Measurements from ENCODE around the gene BAZ1B.
"Not testable (repeated sequence)": the region's sequence is repeated elsewhere in the genome, so short reads cannot be mapped to it uniquely, and the experiment has no call there.

The BAZ1B gene

DNA sequence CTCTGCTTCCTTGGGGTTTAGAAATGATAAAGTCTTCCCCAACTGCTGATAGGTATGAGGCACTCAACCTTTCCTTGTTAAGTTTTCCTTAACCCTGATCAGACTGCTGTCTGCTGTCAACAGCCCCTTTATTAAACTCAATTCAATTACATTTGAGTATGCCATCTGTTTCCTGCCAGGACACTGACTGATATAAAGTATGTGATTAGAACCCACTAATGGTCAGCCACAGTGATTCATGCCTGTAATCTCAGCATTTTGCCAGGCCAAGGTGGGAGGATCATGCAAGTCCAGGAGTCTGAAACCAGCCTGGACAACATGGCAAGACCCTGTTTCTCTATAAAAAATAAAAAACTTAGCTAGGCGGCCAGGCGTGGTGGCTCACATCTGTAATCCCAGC, 18.1 kb downstream of the BAZ1B start:
- FAIRE-seq: no peak

DNA sequence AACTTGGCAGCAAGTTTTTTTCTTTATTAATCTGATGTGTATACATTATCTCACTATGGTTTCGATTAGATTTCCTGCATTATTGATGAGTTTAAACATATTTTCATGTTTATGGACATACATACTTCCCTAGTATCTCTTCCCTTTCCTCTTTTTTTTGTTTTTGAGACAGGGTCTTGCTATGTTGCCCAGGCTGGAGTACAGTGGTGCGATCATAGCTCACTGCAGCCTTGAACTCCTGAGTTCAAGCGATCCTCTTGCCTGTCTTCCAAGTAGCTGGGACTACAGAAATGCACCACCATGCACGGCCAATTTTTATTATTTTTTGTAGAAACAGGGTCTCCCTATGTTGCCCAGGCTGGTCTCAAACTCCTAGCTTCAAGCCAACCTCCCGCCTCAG, 18.9 kb downstream of the BAZ1B start:
- FAIRE-seq: no peak

DNA sequence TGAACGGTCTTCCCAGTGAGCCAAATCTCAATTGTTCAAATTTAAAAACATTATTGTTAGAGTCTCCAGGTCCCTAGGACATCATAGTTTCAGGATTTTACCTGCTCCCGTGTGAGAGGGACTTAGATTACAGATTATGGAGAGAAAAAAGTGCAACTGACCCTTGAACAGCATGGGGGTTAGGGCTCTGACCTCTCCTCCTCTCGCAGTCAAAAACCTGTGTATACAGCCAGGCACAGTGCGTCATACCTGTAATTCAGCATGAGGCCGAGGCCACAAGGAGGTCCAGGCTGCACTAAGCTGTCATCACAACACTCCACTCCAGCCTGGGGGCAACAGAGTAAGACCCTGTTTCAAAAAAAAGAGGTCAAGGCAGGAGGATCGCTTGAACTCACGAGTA, 25.5 kb downstream of the BAZ1B start:
- no peak for FAIRE-seq

DNA sequence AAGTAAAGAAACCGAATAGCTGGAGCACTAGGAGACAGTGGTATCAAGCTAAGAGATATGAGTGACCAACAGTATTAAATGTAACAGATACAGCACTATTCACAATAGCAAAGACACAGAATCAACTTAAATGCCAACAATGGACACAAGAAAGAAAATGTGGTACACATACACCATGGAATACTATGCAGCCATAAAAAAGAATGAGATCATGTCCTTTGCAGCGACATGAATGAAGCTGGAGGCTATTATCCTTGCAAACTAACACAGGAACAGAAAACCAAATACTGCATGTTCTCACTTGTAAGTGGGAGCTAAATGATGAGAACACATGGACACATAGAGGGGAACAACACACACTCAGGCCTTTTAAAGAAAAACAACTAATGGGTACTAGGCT, 26.6 kb downstream of the BAZ1B start:
- FAIRE-seq: not testable (repeated sequence)

DNA sequence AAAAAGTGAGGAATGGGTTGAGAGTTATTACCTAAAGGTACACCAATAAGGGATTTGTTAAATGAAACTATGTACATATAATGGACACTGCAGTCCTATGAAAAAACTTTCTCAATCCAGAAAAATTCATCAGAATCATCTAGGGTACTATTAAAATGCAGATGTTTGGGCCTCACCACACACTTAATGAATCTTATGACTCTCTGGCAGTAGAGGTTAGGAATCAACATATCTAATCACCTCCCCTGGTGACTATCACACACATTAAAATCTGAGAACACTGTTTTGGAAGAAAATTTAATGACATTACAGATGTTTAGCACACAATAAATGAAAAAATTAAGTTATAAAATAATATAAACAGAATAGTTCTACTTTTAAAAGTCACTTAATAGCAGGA, 32.1 kb downstream of the BAZ1B start:
- FAIRE-seq: no peak

DNA sequence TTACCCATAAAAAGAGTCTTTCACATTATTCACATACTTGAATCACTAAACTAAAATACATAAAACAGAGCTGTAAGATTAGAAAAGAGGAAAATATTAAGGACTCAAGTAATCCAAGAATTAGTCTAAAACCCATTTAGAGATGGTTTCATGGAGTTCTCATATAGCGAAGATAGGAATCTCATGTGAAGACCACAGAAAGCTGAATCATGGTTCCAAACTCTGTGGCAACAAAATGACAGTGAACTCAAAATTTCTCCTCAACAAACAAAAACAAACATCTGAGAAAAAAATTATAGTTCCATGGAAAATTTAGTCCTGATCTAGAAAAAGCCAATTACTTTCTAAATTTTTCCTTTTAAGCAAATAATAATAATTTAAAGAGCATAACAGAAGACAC, 34.6 kb downstream of the BAZ1B start:
- no peak for FAIRE-seq

DNA sequence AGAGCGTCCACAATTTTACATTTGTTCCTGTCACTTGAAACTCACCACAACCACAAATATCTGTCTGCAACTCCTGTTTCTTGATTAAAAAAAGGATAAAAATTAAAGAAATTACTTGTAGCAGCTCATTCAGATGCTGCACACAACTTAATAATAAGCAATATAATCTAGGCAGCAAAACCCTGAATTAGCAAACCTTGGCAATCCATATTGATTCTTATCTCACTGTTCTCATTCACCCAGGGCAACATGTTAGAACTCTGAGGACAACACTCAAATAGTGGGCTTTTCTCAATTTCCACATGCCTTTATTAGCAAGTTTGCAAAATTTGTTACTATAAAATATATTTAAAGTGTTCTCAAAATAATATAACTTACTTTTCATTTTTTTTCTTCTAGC, 38.9 kb downstream of the BAZ1B start:
- FAIRE-seq: no peak

DNA sequence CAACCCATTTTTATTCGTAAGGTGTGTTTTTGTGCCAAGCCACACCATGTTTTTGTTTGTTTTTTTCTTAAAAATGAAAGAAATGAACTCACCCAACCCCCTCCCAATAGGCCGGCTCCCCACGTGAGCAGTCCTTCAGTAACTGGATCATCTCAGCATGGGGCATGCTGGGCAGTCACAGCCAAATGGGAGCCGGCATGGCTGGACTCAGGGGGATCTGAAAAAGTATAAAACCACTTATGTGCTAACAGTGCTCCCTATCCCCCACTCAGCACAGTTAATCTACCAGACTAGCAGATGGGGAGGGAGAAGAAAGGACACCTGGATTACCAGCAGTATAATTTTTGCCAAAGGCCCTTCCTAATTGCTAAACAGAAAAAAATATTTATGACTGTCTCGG, 39.3 kb downstream of the BAZ1B start:
- FAIRE-seq: no peak

DNA sequence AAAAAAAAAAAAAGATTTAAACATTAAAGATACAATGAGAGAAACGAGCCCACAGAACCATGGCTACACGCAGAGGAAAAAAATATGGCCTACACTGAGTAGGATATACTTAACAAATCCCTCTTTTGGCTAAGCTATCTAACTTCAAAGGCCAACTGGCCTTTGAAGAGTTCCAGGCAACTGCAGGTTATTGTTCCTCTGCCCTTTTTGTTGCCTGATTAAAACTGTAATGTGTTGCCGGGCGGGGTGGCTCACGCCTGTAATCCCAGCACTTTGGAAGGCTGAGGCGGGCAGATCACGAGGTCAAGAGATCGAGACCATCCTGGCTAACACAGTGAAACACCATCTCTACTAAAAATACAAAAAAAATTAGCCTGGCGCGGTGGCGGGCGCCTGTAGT, 40.6 kb downstream of the BAZ1B start:
- not testable (repeated sequence) for FAIRE-seq

DNA sequence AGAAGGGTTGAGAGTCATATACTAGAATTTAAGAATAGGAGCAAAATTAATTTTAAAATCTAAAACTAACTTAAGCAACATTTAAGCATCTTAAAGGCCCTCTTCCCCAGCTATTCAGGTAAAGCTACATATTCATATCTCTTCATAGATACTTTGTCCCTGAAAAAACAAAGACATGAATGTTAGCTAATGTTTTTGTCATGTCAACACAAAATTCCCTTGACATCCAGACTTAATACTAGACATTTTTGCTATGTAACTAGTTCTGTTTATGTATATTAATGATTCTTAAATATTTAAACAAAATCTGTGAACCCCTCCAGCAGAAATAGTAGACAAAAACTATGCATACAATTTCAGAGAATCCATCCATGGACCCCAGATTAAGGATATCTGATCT, 43.5 kb downstream of the BAZ1B start:
- FAIRE-seq: no peak

DNA sequence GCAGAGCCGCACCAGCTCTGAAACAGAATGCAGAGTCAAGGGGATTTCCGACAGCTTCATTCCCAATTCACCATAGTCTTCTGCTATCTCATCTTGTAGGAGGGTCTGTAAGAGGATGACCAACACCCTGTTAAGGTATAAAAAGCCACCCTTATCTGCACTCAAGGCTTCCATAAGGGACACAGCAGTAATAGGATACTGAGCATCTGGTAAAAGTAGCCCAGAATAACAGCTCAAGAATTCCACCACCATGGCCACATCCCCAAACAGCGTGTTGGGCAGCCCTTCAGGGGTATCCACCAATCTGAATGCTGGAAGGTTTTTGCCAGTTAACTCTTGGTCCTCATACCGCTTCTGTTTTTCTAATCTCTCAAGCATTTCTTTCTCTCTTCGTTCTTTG, 44.7 kb downstream of the BAZ1B start:
- FAIRE-seq: no peak

DNA sequence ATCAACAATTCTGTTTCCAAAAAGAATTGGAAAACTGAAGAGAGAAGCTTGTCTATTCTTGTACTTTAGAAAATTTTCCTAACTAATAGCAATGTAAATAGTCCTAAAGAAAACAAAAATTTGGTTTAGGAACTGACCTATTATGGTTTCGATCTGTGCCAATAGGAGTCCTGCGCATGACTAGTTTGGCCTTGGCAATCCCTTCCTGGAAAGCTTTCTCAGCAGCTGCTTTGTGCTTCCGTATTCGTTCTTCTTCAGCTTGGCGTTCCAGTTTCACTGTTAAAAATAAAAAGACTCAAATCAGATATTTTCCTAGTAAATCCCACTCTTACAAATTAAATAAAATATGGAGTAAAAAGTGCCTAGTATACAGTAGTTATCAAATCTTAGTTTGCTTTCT, 51.9 kb downstream of the BAZ1B start:
- no peak for FAIRE-seq

DNA sequence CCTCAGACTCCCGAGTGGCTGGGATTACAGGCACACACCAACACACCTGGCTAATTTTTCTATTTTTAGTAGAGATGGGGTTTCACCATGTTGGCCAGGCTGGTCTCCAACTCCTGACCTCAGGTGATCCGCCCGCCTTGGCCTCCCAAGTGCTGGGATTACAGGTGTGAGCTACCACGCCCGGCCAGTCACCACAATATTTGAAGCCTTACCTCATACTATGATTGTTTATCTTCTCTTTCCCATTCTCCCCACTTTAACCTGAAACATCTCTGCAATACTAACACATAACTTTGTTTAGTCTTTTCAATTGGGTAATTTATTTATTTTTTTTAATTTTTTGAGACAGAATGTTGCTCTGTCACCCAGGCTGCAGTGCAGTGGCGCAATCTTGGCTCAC, 55.0 kb downstream of the BAZ1B start:
- FAIRE-seq: not testable (repeated sequence)

DNA sequence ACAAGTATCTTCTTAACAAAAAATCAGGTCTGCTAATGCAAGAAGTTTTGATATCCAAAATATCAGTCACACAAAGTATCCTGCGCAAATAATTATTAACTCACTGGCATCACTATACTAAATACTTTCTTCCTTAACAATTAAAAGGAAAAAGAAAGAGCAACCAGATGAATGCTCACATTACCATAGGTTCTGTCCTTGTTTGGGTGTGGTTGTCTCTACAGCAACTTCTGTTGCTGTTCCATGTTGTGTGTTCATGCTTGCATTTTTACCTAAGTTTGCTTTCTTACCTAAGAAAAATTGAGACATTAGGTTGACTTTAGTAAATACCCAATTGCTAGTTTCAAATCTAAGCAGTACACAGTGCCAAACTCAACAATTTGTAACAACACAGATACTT, 56.0 kb downstream of the BAZ1B start:
- no peak for FAIRE-seq

DNA sequence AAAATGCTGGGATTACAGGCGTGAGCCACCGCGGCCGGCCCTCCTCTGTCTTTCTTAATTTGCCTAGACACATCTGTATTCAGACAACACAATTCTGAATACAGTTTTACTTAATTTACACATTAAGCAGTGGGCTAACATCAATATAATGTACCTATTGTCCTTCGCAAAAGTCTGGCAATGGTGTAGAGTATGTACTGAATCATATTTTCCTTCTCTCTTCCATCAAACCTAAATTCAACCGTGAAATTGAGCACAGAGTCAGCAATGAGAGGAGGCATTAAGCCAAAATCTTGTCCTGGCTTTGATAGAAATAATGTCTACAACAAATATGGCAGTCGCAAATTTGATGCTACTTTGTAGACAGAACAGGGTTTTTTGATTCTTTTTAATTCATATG, 58.1 kb downstream of the BAZ1B start:
- no peak for FAIRE-seq

DNA sequence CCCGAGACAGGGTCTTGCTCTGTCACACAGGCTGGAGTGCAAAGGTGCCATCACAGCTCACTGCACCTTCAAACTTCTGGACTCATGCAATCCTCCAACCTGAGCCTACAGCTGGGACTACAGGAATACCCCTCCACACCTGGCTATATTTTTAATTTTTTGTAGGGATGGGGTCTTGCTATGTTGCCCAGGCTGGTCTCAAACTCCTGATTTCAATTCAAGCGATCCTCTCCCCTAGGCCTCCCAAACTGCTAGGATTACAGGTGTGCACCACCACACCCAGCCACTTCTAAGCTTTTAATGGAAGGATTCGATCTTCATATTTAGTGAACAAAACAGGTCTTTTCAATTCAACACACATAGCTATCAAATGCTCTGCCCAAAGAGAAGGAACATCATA, 58.8 kb downstream of the BAZ1B start:
- FAIRE-seq: no peak

DNA sequence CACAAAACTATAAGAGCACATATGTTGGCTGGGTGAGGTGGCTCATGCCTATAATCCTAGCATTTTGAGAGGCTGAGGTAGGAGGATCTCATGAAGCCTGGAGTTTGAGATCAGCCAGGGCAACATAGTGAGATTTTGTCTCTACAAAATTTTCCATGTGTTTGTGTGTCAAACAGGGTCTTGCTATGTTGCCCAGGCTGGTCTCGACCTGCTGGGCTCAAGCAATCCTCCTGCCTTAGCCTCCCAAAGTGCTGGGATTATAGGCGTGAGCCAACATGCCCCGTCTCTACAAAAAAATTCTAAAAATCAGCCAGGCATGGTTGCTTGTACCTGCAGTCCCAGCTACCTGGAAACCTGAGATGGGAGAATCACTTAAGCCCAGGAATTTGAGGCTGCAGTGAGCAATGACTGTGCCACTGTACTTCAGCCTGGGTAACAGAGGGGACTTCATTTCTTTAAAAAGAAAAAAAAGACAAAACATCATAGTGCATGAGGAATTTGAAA, 60.3 kb downstream of the BAZ1B start:
- no peak for FAIRE-seq

DNA sequence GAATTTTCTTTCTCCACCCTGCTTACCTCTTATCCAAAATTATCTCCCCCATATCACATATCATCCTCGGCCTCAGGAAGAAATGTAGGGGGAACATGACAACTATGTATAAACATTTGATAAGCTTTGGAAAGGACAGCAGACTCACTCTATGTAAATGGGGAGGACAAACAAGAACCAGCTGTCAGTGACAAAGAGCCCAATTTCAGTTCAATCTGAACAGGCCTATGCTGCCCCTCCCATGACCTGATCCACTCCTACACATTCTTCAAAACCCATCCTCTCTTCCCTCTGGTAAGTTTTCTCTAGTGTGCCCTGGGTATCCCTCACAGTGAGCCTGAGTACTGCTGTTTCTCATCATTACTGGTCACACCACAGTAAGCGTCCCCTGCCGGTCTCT, 67.7 kb downstream of the BAZ1B start:
- no peak for FAIRE-seq

DNA sequence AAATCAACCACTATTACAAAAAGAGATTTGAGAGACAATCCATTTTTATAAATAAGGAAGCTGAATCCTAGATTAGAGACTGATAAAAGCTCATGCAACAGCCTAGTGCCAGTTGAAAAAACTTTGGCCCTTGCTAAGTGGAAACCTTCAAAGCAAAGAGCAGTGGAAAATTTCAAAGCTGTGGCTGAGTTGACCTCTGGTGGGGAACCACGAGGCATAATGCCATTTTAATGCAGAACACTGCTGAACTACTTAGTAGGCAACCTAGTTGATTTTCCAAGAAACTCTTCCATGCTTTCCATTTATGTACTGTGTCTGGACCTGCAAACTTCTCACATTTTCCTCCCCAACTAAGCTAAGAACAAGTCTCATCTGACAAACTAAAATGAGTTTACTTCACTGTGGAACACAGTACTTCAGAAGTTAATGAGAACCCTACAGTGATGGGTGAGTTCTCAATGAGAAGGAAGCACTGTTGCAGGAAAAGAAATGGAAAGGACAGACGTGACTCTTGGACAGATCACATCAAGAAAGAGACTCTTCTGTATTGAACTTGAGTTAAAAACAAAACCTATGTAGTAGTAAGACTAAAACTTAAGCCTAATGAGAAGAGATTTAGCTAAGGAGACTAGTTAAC, 69.0 kb downstream of the BAZ1B start:
- FAIRE-seq: no peak

DNA sequence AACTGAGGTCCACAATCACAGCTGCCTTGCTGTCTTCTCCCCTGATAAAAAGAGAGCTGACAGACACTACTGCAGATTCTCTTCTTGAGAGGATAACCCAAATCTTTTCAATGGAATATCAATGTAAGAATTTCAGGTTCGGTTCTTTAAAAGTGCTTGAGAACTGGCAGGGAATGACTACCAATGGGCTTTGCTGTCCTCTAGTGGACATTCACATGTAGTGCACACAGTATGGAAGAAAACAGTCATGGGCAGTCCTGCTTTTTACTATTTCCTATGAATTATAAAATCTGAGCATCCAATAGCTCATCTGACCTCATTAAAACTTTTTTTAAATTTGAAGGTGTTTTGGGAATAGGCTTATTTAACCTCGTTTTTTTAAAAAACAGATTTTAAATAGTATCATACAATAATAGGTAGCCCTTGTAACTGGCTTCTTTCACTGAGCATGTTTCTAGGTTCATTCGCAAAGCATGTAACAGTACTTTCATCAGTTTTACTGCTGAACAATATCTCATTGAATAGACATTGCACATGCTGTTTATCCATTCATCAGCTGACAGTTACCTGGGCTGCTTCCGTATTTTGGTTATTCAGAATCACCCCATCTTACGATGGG, 70.2 kb downstream of the BAZ1B start:
- FAIRE-seq: no peak

DNA sequence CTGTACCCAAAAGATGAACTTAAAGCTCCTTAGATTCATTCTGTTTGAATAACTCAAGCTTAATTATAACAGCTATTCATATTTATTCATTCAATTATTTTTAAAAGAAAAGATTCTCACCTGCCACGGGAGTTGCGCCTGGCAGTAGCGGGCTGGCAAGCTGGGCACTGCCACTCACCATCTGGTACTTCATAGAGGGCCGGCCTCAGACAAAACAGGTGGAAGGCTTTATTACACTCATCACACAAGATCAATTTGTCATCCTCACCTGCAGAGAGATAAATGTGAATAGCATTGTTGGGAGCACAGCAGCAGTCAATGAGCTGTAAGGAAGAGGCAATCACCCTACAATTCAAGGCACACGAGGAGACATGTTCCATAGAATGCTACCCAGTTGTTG, 72.7 kb downstream of the BAZ1B start:
- FAIRE-seq: no peak

DNA sequence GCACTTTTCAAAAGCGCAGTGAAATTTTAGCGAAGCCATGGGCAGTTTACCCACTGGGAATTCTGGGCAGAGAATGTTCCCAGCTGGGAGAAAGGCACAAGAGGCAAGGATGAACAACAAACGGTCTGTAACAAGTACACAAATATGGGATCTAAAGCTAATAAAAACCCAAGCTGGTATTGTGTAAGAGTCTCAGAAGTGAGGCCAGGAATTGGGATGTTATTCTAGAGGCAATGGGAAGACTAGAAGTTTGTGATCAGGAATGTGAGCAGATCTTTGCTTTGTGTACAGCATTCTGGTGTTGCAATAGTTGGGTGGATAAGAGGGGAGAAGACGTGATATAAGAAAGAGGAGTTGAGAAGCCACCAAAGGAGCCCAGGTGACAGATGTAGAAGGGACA, 73.5 kb downstream of the BAZ1B start:
- FAIRE-seq: no peak

DNA sequence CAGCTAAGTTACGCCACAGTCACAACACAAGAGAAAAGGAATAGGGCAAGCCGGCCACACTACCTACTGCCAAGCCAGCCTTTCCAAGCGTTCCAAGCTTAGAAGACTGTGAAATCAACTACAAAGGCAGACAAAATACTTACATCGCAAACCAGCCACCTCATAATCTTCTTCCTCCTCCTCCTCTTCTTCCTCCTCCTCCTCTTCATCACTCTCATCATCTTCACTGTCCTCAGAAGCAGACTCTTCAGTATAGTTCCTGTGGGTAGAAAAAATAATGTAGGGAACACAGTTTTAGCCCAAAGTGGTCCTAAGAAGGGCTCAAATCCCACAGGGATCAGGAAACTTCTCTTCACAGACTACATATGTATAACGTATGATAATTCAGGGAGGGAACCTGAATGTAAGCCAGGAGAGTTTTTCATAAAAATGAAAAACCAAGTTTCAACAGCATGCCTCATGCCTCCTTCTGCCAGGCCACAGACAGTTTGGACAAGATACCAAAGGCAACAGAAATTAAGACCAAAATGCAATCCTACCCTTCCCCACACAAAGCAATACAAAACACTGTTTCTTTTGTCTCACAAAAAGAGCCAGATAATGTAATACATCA, 74.9 kb downstream of the BAZ1B start:
- FAIRE-seq: no peak

DNA sequence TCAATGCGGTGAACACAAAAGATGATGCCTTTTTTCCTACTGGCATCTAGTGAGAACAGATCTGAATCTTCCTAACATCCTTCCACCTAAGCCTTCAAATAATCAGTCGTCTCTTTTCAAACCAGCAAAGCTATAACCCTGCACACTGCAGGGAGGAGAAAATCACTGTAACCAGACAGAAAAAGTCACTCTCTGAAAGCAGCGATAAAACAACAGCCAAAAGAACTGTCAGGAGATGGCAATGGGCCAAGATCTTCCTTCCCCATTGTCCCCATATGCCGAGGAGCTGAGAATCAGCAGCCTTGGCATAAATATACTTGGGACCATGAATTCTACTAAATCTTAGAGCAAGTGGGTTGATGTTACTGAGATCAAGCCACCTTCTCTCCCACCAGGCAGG, 75.4 kb downstream of the BAZ1B start:
- FAIRE-seq: no peak
